GM12801 (cell line): ENCODE measurements around the gene MRPL49.

Experiments used
- TF ChIP-seq, protein P1 (sequence below): IDR thresholded peaks from one replicate; pipeline ENCODE4 v1.5.1; 2011; ENCODE audit warnings: control low read depth; ENCODE audit not compliant: insufficient read length; ENCODE audit errors: extremely low read depth

MRPL49 gene

DNA sequence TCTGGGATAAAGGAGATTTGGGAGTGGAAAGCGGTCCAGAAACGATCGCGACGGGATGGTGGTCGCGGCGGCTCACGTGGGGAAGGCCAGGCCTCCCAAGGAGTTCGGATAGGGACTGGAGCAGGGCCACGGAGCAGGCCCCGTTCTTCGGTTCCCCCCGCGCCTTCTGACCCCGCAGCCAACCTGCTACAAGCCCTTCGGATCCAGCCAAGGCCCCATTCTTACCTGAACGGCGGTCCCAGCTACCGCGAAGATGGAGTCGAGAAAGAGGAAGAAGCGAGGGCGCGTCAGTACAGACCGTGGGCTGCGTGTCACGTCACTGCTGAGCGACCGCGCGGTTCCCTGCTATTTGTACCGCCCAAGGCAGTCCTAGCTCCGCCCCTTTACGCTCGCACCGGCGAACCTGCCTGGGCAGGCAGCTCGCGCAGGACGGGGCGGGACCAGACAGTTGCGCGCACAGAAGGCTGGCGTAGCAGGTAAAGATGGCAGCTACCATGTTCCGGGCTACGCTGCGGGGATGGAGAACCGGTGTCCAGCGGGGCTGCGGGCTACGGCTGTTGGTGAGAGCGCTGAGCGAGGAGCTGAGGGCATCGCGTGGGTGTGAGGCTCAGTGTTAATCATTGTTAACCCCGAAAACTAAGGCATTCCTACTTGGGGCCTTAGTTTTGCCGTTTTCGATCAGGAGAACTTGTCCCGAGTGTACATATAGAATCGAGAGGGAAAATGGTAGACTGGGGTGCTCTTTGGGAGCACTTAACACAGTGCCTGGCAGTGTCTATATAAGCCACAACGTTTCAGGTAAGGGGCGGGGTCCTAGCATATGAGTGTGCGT lies at the start of gene MRPL49, which contains the start of gene FAU:
Gene MRPL49 (plus strand): TSS at position 457 of the 832 bp plus-strand sequence. CDS start 26 bp downstream, at position 483.
Gene FAU (minus strand): TSS at position 270 of the 832 bp plus-strand sequence. CDS start 321 bp downstream, outside the sequence.
- TF ChIP-seq, protein P1, sequence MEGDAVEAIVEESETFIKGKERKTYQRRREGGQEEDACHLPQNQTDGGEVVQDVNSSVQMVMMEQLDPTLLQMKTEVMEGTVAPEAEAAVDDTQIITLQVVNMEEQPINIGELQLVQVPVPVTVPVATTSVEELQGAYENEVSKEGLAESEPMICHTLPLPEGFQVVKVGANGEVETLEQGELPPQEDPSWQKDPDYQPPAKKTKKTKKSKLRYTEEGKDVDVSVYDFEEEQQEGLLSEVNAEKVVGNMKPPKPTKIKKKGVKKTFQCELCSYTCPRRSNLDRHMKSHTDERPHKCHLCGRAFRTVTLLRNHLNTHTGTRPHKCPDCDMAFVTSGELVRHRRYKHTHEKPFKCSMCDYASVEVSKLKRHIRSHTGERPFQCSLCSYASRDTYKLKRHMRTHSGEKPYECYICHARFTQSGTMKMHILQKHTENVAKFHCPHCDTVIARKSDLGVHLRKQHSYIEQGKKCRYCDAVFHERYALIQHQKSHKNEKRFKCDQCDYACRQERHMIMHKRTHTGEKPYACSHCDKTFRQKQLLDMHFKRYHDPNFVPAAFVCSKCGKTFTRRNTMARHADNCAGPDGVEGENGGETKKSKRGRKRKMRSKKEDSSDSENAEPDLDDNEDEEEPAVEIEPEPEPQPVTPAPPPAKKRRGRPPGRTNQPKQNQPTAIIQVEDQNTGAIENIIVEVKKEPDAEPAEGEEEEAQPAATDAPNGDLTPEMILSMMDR = no peak

DNA sequence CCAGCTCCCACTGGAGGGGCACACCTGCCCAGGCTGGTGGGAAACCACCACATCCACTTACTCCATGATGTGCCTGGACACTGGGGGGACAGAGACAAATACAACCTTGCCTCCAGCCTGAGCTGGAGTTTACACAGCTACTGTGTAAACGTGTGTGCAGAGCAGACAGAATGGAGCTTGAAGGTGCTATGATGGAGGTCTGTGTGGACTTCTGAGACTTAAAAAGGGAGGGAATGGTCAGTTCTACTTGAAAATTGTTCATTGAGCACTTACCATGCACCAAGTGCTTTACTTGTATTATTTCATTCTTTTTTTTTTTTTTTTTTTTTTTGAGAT lies 49.5 kb upstream of the MRPL49 start:
- TF ChIP-seq, protein P1 = no peak

DNA sequence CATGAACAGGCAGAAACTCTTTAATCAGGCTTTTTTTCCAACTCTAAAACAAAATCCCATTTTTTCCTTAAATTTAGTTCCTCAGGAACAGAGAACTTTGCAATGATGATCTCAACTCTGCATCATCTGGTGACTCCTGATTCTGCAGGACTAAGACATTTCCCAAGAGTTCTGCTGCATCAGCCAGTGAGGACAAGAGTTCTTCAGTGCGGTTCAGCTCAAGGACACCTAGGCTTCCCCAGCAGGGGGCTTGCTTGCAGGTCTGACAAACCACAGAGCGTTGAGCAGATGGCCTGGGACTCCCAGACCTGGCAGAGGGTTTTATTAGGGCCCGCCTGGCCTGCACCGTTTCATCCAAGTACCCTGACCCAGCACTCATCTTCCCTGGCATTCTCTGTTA lies 44.7 kb upstream of the MRPL49 start:
- TF ChIP-seq, protein P1 = no peak

DNA sequence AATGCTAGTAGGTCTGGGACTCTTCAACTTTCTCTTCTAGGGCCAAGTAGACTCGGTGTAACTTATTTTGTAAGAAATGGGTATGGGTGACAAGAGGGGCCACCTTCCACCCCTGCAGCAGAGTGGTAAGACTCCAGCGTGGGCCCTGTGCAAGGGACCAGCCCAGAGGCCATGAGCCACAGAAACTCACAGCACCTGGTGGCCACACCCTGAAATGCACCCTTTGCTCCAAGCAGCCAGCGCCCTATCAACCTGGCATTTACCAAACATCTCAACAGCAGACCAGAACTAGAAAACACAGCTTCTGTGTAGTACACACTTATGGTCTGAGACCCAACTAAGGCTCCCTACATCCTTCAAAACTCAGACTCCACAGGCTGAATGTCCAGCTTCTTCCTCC lies 44.0 kb upstream of the MRPL49 start:
- TF ChIP-seq, protein P1 = no peak

DNA sequence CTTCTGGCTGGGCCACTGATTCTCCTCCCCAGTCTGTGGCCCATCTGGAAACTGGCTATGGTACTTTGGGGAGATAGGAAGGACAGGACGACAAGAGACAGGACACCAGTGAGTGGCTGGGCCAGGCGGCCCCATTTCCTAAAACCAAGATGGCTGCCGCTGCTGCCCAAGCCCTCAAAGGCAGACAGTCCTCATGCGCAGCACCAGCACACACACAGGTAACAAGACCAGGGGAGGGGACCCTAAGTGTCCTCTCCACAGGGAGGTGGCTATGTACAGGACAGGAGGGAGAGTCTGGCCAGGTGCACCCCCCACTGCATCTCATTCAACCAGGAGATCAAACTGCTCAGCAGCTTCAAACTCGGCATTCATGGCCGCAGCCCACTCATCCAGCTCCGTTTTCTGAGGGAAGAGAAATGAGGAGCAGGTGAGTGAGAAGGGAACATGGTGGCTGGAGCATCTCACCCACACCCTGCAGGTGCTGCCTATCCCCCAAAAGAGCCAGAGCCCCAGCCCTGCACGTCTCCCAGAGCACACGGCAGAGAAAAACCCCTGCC lies 43.3 kb upstream of the MRPL49 start:
- TF ChIP-seq, protein P1 = no peak

DNA sequence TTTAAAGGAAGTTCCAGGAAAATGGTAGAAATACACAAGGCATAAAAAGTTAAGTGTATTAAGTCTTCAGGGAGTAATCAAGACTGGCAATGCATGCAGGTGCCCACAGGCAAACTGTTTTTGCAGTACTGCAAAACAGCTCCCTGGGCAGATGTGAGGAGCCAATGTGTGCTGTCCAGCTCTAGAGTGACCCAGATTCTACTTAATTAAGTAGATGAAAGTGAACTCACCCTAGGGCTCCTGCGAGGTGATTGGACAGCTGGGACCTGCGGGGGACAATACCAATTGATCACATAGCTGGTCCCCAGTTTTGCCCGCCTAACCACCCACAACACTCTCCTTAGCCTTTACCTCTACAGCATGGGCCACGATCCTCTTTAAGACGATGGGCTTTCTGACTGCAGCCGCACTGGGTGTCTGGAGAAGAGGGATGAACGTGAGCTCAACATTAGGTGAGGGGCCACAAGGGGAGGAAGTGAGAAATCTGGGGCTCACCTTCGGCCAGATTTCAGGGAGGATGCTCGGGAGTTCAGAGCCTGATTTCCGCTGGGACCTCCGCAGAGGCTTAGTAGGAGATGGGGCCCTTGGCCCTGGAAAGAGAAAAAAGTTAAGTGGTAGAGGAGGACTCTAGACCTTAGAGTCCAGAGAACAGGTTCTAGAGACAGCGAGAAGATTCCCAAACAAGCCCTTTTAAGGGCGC lies 38.8 kb upstream of the MRPL49 start:
- TF ChIP-seq, protein P1 = no peak

DNA sequence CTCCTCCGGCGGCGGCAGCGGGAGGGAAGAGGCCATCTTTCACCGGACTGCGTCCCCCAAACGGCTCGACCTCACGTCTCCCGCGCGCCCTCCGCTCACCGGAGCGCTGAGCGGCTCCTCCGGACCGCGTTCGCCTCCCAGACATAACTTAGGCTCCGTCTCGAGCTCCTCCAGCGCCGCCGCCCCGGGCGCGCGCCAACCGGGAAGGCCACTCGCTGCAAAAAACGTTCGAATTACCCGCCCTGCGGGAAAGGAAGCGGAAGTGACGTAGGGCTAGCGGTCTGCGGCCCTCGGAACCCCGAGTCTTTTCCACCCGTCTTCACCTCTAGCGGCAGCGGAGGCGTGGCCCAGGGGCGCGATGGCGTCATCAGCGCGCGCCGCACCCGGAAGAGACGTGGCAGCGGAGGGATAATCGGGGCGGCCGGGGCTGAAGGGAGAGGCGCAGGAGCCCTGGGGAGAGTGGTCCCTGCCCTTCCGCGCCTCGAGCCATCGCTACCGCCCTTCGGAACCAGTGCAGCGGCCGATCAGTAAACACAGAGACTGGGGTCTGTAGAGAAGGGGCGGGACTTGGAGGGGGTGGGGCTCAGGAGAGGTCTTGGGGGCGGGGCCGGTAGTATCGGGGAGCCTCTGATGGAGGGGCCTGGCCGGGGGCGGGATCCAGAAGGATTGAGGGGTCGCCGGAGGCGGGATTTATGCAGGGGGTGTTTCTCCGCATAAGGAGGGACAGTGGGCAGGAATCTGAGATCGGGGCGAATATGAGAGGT lies 38.1 kb upstream of the MRPL49 start, which contains the start of the genes CDCA5 and ZFPL1:
Gene CDCA5 (minus strand): TSS at position 207 of the 764 bp plus-strand sequence. CDS start 62 bp downstream, at position 145.
Gene ZFPL1 (plus strand): TSS at position 389 of the 764 bp plus-strand sequence. CDS start 477 bp downstream, outside the sequence.
- TF ChIP-seq, protein P1 = no peak
